ENCODE data around the gene PCK1. TPM values are rescaled to one million over a fixed set of nuclear protein-coding genes. Genes with fewer than 3 reads are reported as not detected.

PCK1 gene
- total RNA-seq, 2 experiments from 2014 or later, result not detected

- CTCF ChIA-PET, result no interaction called here
- H3K27me3 Mint-ChIP-seq, result peaks cover 34% of the 10 kb centered on the region
- intact Hi-C loops (cut with micrococcal nuclease), result no loop called here
- DNase-seq (no peak), ATAC-seq (no peak)
- H3K27ac Mint-ChIP-seq, result no peak overlapping the region
- peaks cover 3% of the 10 kb centered on the region for H3K9me3 Mint-ChIP-seq
- H3K4me3 Mint-ChIP-seq, result no peak overlapping the region
- no peaks in the 10 kb centered on the region for H3K36me3 Mint-ChIP-seq (ENCODE audit: low read depth)
- no peaks in the 10 kb centered on the region for H3K4me1 Mint-ChIP-seq (ENCODE audit: low read depth)
- TF ChIP-seq CTCF (IDR thresholded peaks at IDR 0.05), result no peak
- POLR2A ChIA-PET, result interaction anchor here (0.6 kb wide), 1 partner anchor 13 kb away, joined by 3 read pairs; no protein-coding TSS in a partner anchor
Measured at GRCh38 chr20:57535297-57535696, 25.6 kb upstream of the PCK1 start.

- intact Hi-C loops (cut with micrococcal nuclease), result no loop called here
- H3K27ac Mint-ChIP-seq, result no peak overlapping the region
- H3K36me3 Mint-ChIP-seq (ENCODE audit: low read depth), result no peaks in the 10 kb centered on the region
- ChIA-PET POLR2A (interaction anchor here (0.6 kb wide), 1 partner anchor 13 kb away, joined by 3 read pairs; no protein-coding TSS in a partner anchor), CTCF (no interaction called here)
- DNase-seq (no peak), ATAC-seq (no peak)
- H3K9me3 Mint-ChIP-seq, result peaks cover 3% of the 10 kb centered on the region
- peaks cover 38% of the 10 kb centered on the region for H3K27me3 Mint-ChIP-seq
- no peaks in the 10 kb centered on the region for H3K4me1 Mint-ChIP-seq (ENCODE audit: low read depth)
- H3K4me3 Mint-ChIP-seq, result no peak overlapping the region
- no peak for TF ChIP-seq CTCF (IDR thresholded peaks at IDR 0.05)
Measured at GRCh38 chr20:57536120-57536708, 24.7 kb upstream of the PCK1 start.

- Mint-ChIP-seq H3K9me3 (peaks cover 3% of the 10 kb centered on the region), H3K27me3 (peaks cover 38% of the 10 kb centered on the region), H3K4me1 (ENCODE audit: low read depth) (no peaks in the 10 kb centered on the region), H3K4me3 (no peak overlapping the region), H3K36me3 (ENCODE audit: low read depth) (no peaks in the 10 kb centered on the region), H3K27ac (no peak overlapping the region)
- ChIA-PET POLR2A (no interaction called here), CTCF (no interaction called here)
- DNase-seq (no peak), ATAC-seq (no peak)
- TF ChIP-seq CTCF (IDR thresholded peaks at IDR 0.05), result no peak
- intact Hi-C loops (cut with micrococcal nuclease), result no loop called here
Measured at GRCh38 chr20:57536771-57537724, 23.9 kb upstream of the PCK1 start.

- peaks cover 3% of the 10 kb centered on the region for H3K9me3 Mint-ChIP-seq
- peaks cover 37% of the 10 kb centered on the region for H3K27me3 Mint-ChIP-seq
- intact Hi-C loops (cut with micrococcal nuclease), result no loop called here
- TF ChIP-seq CTCF (IDR thresholded peaks at IDR 0.05), result no peak
- no peaks in the 10 kb centered on the region for H3K4me1 Mint-ChIP-seq (ENCODE audit: low read depth)
- ChIA-PET POLR2A (no interaction called here), CTCF (interaction anchor here (1.0 to 1.3 kb wide), 4 partner anchors 9 to 57 kb away, joined by 3 to 5 read pairs (median 4); no protein-coding TSS in a partner anchor)
- no peak overlapping the region for H3K27ac Mint-ChIP-seq
- H3K4me3 Mint-ChIP-seq, result no peak overlapping the region
- H3K36me3 Mint-ChIP-seq (ENCODE audit: low read depth), result no peaks in the 10 kb centered on the region
- ATAC-seq (no peak), DNase-seq (no peak)
Measured at GRCh38 chr20:57537822-57538221, 23.1 kb upstream of the PCK1 start.

GRCh38 chr20:57539889-57540288, 21.0 kb upstream of the PCK1 start:
- DNase-seq (no peak), ATAC-seq (no peak)
- peaks cover 3% of the 10 kb centered on the region for H3K9me3 Mint-ChIP-seq
- ChIA-PET CTCF (interaction anchor here (0.9 kb wide), 1 partner anchor 56 kb away, joined by 3 read pairs; no protein-coding TSS in a partner anchor), POLR2A (no interaction called here)
- H3K36me3 Mint-ChIP-seq (ENCODE audit: low read depth), result no peaks in the 10 kb centered on the region
- H3K27me3 Mint-ChIP-seq, result peaks cover 28% of the 10 kb centered on the region
- no peak overlapping the region for H3K27ac Mint-ChIP-seq
- TF ChIP-seq CTCF (IDR thresholded peaks at IDR 0.05), result no peak
- no peak overlapping the region for H3K4me3 Mint-ChIP-seq
- no peaks in the 10 kb centered on the region for H3K4me1 Mint-ChIP-seq (ENCODE audit: low read depth)
- intact Hi-C loops (cut with micrococcal nuclease), result no loop called here

Data from activated CD8-positive, alpha-beta T cell treated with anti-CD3 and anti-CD28 coated beads for 36 hours (primary cell).